Measurements from ENCODE around the gene CLDN20.
"Not testable (repeated sequence)": the region's sequence is repeated elsewhere in the genome, so short reads cannot be mapped to it uniquely, and the experiment has no call there.

The CLDN20 gene, protein sequence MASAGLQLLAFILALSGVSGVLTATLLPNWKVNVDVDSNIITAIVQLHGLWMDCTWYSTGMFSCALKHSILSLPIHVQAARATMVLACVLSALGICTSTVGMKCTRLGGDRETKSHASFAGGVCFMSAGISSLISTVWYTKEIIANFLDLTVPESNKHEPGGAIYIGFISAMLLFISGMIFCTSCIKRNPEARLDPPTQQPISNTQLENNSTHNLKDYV

GRCh38 chr6:155263373-155264063 lies at the start of gene CLDN20:
TSS of gene CLDN20 (plus strand) at chr6:155264013. CDS start at chr6:155275720, 11,707 bp downstream.
- no peak for DNase-seq (ENCODE audit: low read depth in 2 of 2)

- DNase-seq (ENCODE audit: low read depth in 2 of 2), result no peak
Observed at GRCh38 chr6:155215906-155216305, 47.9 kb upstream of the CLDN20 start.

DNA sequence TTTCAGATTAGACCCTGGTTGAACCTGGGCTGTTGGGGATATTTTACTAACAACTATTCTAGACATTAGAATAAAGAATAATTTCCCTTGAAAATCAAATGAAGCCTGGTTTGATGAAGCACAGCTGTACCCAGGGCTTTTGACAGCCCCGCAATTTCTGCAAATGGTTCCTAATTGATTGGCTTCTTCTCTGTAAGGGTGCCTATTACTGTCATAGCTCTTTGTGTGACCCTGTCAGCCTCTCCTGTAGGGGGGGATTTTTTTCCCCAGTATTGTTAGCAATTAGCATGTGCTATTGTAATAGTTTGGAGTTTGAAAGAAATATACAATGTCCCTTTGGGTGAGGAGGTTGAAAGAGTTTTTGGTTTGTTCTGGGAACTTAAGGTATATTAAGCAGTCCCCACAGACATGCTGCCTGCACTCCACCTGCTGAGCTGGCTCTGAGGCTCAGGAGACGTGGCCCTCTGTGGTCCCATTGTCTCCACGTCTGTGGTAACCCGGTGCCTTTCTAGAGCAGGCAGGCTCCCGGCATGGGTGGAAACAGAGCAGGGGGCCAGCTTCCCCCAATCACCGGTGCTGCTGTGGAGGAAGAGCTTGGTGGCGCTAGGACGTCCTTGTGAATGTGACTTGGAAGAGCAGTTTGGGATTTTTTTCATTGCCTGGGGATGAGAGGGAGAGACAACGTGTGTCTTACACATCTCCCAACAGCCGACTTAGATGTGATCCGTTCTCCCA lies 47.3 kb upstream of the CLDN20 start:
- DNase-seq (ENCODE audit: low read depth in 2 of 2), result no peak

DNA sequence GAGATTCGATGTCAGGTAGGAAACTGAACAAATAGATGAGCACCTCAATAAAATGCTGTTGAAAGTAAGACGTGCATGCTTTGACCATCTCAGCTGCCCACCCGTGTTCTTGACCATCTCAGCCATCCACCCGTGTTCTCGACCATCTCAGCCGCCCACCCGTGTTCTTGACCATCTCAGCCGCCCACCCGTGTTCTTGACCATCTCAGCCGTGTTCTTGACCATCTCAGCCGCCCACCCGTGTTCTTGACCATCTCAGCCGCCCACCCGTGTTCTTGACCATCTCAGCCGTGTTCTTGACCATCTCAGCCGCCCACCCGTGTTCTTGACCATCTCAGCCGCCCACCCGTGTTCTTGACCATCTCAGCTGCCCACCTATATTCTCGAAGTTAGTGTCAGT lies 45.1 kb upstream of the CLDN20 start:
- not testable (repeated sequence) for DNase-seq (ENCODE audit: low read depth in 2 of 2)

DNA sequence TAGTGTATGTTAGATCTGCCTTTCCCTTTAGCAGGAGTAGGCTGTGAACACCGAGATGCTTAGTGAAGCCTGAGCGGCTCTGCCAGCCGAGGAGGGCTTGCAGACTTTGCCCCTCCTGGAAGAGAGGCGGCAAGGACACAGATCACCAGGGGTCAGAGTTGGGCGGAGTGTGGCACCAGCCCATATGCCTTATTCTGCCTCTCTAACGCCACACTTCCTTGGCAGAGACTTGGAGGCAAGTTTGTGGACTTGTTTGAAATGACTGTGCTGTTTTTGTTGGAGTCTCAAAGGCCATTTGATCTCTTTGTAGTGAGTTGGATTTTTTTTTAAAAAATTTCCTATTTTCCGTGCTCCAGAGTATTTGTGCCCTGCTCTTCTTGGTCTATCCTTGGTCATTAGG lies 44.5 kb upstream of the CLDN20 start:
- DNase-seq (ENCODE audit: low read depth in 2 of 2), result no peak

- DNase-seq (ENCODE audit: low read depth in 2 of 2), result no peak
Observed at GRCh38 chr6:155219858-155220301, 43.9 kb upstream of the CLDN20 start.

DNA sequence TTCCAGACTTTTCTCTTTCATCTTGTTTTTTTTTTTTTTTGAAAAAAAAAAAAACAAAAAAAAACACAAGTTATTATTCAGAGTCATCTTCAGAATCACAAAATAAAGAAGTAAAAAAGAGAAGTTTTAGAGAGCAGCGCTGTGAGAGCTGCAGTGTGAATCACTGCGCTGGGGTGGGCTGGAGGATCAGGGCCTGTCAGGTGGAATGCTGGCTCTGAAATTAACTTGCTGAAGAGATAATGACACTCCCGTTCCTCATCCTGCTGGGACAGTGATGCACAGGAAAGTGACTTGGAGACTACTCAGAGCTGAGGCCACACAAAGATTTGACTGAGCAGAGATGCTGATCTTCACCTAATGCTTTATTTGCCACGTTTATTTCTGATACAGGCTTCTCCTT lies 42.7 kb upstream of the CLDN20 start:
- no peak for DNase-seq (ENCODE audit: low read depth in 2 of 2)

DNA sequence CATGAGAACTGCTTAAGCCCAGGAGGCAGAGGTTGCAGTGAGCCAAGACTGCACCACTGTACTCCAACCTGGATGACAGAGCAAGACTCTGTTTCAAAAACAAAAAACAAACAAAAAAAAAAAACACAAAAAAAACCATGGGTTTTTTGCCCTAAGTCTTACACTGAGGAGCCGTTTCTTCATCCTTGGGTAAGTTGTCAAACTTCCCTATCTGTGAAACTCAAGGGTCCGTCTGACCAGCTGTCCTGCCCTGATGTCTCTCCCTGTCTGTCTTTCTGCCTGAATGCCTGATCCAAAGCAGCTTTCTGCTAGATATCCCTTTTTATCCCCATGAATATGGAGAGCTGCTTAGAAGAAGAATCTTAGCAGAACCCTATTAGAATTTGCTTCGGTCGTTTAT lies 41.3 kb upstream of the CLDN20 start:
- no peak for DNase-seq (ENCODE audit: low read depth in 2 of 2)

- DNase-seq (ENCODE audit: low read depth in 2 of 2), result peak; percentile 62 to 63
Observed at GRCh38 chr6:155223646-155224451, 40.0 kb upstream of the CLDN20 start.

- no peak for DNase-seq (ENCODE audit: low read depth in 2 of 2)
Observed at GRCh38 chr6:155224618-155225017, 39.2 kb upstream of the CLDN20 start.

- DNase-seq (ENCODE audit: low read depth in 2 of 2), result no peak
Observed at GRCh38 chr6:155227046-155227445, 36.8 kb upstream of the CLDN20 start.

DNA sequence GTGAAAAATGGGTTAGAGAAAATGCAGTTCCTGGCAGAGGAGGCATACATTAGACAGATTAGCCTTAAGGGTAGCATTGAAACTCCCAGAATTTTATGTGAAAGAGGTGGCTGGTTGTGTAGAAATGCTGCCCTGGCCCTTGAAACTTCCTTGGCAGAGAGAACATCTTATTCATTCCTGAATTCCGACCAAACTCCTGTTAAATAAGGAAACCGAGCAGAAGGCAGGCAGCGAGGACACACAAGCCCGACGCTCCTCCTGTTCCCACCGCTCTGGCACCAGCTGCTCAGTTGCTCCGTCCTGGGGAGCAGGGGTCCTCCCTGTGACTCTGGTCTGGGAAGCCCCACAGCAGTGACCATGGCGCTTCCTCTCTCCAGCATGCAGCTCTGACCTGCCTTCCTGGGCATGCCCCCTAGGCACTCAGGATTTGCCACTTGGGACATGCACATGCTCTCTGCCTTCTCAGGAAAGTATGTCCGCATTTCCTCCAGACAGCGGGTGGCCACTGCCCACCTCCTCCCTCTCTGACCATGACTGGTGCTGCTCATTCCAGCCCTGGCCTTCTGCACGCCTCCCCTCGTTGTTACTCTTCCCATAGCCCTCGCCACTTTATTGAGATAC lies 35.2 kb upstream of the CLDN20 start:
- no peak for DNase-seq (ENCODE audit: low read depth in 2 of 2)

DNA sequence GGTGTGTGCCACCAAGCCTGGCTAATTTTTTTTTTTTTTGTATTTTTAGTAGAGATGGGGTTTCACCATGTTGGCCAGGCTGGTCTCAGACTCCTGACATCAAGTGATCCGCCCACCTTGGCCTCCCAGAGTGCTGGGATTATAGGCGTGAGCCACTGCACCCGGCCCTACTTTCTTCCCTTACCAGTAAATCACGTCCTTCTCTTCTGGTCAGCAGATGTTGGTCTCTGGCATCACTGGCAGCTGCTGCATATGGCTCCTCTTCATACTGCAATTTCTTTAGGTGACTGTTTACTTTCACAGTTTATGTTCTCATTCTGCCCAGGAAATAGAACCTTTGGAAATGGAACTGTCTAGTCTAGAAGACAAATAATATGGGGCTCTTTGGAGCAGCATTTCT lies 32.8 kb upstream of the CLDN20 start:
- DNase-seq (ENCODE audit: low read depth in 2 of 2), result not testable (repeated sequence)

GRCh38 chr6:155232848-155233247 lies 31.0 kb upstream of the CLDN20 start:
- no peak for DNase-seq (ENCODE audit: low read depth in 2 of 2)

- DNase-seq (ENCODE audit: low read depth in 2 of 2), result no peak
Observed at GRCh38 chr6:155234167-155234566, 29.6 kb upstream of the CLDN20 start.

DNA sequence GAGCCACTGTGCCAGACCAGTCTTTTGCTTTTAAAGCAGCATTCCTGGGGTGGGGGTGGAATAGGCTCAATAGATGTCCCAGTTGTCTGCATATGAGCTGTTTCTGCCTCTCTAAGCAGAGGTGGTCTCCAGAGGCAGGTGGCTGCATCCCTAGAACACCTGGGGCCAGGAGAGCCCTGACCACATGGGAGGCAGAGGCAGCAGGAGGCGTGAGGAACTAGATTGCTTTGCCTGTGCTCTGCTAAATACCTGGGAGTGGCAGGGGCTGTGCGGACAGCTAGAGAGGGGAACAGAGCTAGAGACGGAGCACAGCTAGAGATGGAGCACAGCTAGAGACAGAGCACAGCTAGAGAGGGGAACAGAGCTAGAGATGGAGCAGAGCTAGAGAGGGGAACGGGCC lies 29.1 kb upstream of the CLDN20 start:
- DNase-seq (ENCODE audit: low read depth in 2 of 2), result no peak

DNA sequence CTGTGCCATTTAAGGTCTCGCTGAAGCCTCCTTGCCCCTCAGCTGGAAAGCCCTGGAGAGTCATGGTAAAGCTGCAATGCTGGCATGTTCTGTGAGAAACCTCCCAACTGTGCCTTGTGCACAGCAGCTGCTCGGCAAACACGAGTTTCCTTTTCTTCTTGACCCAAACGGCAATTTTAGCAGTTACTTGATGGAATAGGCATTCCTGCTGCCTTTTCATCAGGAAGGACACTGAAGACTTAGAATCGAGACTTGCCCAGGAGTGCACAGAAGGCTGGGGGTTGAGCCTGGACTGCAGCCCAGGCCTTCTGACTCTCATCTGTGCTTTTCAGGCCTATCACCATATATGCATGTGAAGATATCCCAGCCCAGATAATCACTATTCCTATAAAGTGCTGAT lies 28.7 kb upstream of the CLDN20 start:
- DNase-seq (ENCODE audit: low read depth in 2 of 2), result no peak

- DNase-seq (ENCODE audit: low read depth in 2 of 2), result no peak
Observed at GRCh38 chr6:155237613-155238012, 26.2 kb upstream of the CLDN20 start.

GRCh38 chr6:155240905-155241600 lies 22.8 kb upstream of the CLDN20 start:
- no peak for DNase-seq (ENCODE audit: low read depth in 2 of 2)

DNA sequence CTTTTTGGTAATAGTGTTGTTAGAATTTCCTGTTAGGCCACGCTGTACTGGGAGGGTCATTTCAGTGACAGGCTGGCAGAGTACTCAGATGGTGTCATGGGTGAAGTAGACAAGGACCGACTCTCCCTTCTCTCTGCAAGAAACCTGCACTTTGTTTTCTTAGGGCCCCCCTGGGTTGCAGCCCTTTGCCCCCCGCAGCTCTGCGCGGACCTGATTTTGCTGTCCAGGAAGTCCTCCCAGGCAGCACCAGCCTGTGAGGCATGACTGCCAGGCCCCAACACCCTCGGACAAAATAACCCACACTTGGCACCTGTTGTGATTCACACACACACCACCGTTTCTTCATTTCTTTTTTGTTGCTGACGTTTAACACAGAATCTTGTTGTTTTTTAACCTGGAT lies 21.8 kb upstream of the CLDN20 start:
- DNase-seq (ENCODE audit: low read depth in 2 of 2), result no peak

GRCh38 chr6:155244434-155244833 lies 19.4 kb upstream of the CLDN20 start:
- no peak for DNase-seq (ENCODE audit: low read depth in 2 of 2)

Data from fibroblast of skin of left quadriceps (primary cell).